Hepatocyte (in vitro differentiated cells): ENCODE data around the gene COPS7A. TPM values are rescaled to one million over a fixed set of nuclear protein-coding genes. Genes with fewer than 3 reads are reported as not detected.

Source experiments
- DNase-seq: peaks from one replicate; pipeline ENCODE4 v3.0.0-alpha.2; 2016; ENCODE audit warnings: low spot score
- H2AFZ ChIP-seq: fragments of 200-600 bp; sonication (generic); 2 replicates; pipeline ENCODE4 v1.6.0; 2016; ENCODE audit warnings: antibody characterized with exemption, mild to moderate bottlenecking
- H3K27ac ChIP-seq: fragments of 200-600 bp; sonication (generic); 2 replicates; pipeline ENCODE4 v1.5.1; 2016; ENCODE audit warnings: mild to moderate bottlenecking
- H3K27me3 ChIP-seq: fragments of 200-600 bp; sonication (generic); 2 replicates; pipeline ENCODE4 v1.6.1; 2016
- H3K36me3 ChIP-seq: fragments of 200-600 bp; sonication (generic); replicated peaks from 2 replicates; pipeline ENCODE4 v1.5.1; 2016; ENCODE audit warnings: low read depth; ENCODE audit not compliant: insufficient read depth
- H3K4me1 ChIP-seq: fragments of 200-600 bp; sonication (generic); 2 replicates; pipeline ENCODE4 v1.5.1; 2016; ENCODE audit warnings: mild to moderate bottlenecking, moderate library complexity; ENCODE audit not compliant: insufficient read depth
- H3K4me2 ChIP-seq: fragments of 200-600 bp; sonication (generic); 2 replicates; pipeline ENCODE4 v1.6.0; 2016
- H3K4me3 ChIP-seq: fragments of 200-600 bp; sonication (generic); 2 replicates; pipeline ENCODE4 v1.5.1; 2016; ENCODE audit warnings: mild to moderate bottlenecking
- H3K79me2 ChIP-seq: fragments of 200-600 bp; sonication (generic); 2 replicates; pipeline ENCODE4 v1.6.0; 2017; ENCODE audit warnings: mild to moderate bottlenecking
- H3K9me2 ChIP-seq: fragments of 200-600 bp; sonication (generic); replicated peaks from 2 replicates; pipeline ENCODE4 v1.6.0; 2017; ENCODE audit warnings: mild to moderate bottlenecking; ENCODE audit not compliant: insufficient read depth
- H3K9me3 ChIP-seq: fragments of 200-600 bp; sonication (generic); 2 replicates; pipeline ENCODE4 v1.5.1; 2016; ENCODE audit warnings: low read depth, mild to moderate bottlenecking
- H4K20me1 ChIP-seq: fragments of 200-600 bp; sonication (generic); 2 replicates; pipeline ENCODE4 v1.6.0; 2016; ENCODE audit warnings: mild to moderate bottlenecking; ENCODE audit not compliant: insufficient read depth, poor library complexity, severe bottlenecking
- CTCF ChIP-seq: fragments of 200-600 bp; sonication (generic); IDR thresholded peaks from 2 replicates; pipeline ENCODE4 v1.5.1; 2016; ENCODE audit warnings: antibody characterized with exemption, mild to moderate bottlenecking; ENCODE audit not compliant: poor library complexity
- EZH2 ChIP-seq: fragments of 200-600 bp; sonication (generic); IDR thresholded peaks from 2 replicates; pipeline ENCODE4 v1.6.1; 2016; ENCODE audit warnings: antibody characterized with exemption, mild to moderate bottlenecking, borderline replicate concordance
- EZH2phosphoT487 ChIP-seq: fragments of 200-600 bp; sonication (generic); IDR thresholded peaks from one replicate; pipeline ENCODE4 v1.6.1; 2018; ENCODE audit warnings: antibody characterized with exemption, mild to moderate bottlenecking, low read depth, moderate library complexity; ENCODE audit not compliant: unreplicated experiment, severe bottlenecking
- WGBS: methylation state at CpG from one replicate; pipeline ENCODE4 v1.1.6; 2016; ENCODE audit warnings: low lambda C conversion rate; ENCODE audit errors: missing lambda C conversion rate; 5-methylcytosine and 5-hydroxymethylcytosine counted together
- polyA plus RNA-seq: library from polyadenylated mRNA; unstranded; fragments of >200 nt; fragmentation: Nextera tagmentation; extraction: Ambion mirVana; gene quantifications from 2 replicates; pipeline ENCODE4 v1.2.1, GENCODE V29; 2016
- total RNA-seq: library from RNA; depleted of rRNA; stranded (reverse); fragments of >200 nt; gene quantifications from 2 replicates; pipeline ENCODE4 v1.2.3, GENCODE V29; 2014

The COPS7A gene
- total and polyA plus RNA-seq, 2 experiments from 2014 or later, result 46.9 to 73.6 TPM

GRCh38 chr12:6766651-6767349 is 43.0 kb downstream of the COPS7A start:
- Histone ChIP-seq H3K79me2 (peaks cover 32% of the 10 kb centered on the region), H3K4me1 (peaks cover 41% of the 10 kb centered on the region), H3K27ac (peak overlapping the region; percentile 86), H3K9me2 (no peaks in the 10 kb centered on the region), H3K4me3 (peak overlapping the region; percentile 63), H3K27me3 (no peaks in the 10 kb centered on the region), H3K4me2 (peak overlapping the region; percentile 95), H2AFZ (peak overlapping the region; percentile 55), H4K20me1 (peaks cover 26% of the 10 kb centered on the region), H3K36me3 (no peaks in the 10 kb centered on the region), H3K9me3 (no peaks in the 10 kb centered on the region)
- 2% methylated on average over 46 of the region's 88 CpGs for WGBS
- TF ChIP-seq EZH2phosphoT487 (no peak), CTCF (peak; percentile 65)
- DNase-seq, result peak; percentile 93

GRCh38 chr12:6767353-6768319 is 43.8 kb downstream of the COPS7A start:
- Histone ChIP-seq H3K36me3 (no peaks in the 10 kb centered on the region), H3K9me2 (no peaks in the 10 kb centered on the region), H3K4me1 (peaks cover 41% of the 10 kb centered on the region), H3K4me2 (peak overlapping the region; percentile 95), H3K27ac (peak overlapping the region; percentile 86), H3K27me3 (no peaks in the 10 kb centered on the region), H3K79me2 (peaks cover 32% of the 10 kb centered on the region), H3K9me3 (no peaks in the 10 kb centered on the region), H4K20me1 (peaks cover 26% of the 10 kb centered on the region), H2AFZ (peak overlapping the region; percentile 55), H3K4me3 (peak overlapping the region; percentile 63)
- DNase-seq, result peak; percentile 55
- 3% methylated on average over 32 of the region's 44 CpGs for WGBS
- TF ChIP-seq EZH2 (no peak), EZH2phosphoT487 (no peak), CTCF (no peak)

GRCh38 chr12:6768437-6768914 is 44.6 kb downstream of the COPS7A start:
- Histone ChIP-seq H3K9me2 (no peaks in the 10 kb centered on the region), H2AFZ (no peak overlapping the region), H3K9me3 (no peaks in the 10 kb centered on the region), H3K4me2 (peak overlapping the region; percentile 95), H3K79me2 (peaks cover 32% of the 10 kb centered on the region), H3K27me3 (no peaks in the 10 kb centered on the region), H3K4me1 (peaks cover 35% of the 10 kb centered on the region), H3K4me3 (peak overlapping the region; percentile 63), H3K27ac (peak overlapping the region; percentile 86), H4K20me1 (peaks cover 26% of the 10 kb centered on the region), H3K36me3 (no peaks in the 10 kb centered on the region)
- 22% methylated on average over 6 of the region's 6 CpGs for WGBS
- TF ChIP-seq EZH2, result no peak
- no peak for TF ChIP-seq EZH2phosphoT487
- no peak for TF ChIP-seq CTCF
- DNase-seq, result no peak
